K562 (cell line): Measurements from ENCODE around the gene ITPR1. TPM values are rescaled to one million over a fixed set of nuclear protein-coding genes. Genes with fewer than 3 reads are reported as not detected.
A peak's percentile ranks its signal among the peaks of the same experiment; 100 is the strongest.

Experiments
- ATAC-seq: fragments of 200-7000 bp; cut with Tn5 transposase; 3 replicates; pipeline ENCODE4 v1.9.1; 2020; ENCODE audit warnings: moderate library complexity
- BruUV-seq: library from RNA; stranded (reverse); fragments of 400-500 nt; replicated peaks from 2 replicates; lab custom pipeline; 2021; lab: Mats Ljungman, UMichigan
- CTCF ChIA-PET: fragments of 300-600 bp; formaldehyde crosslinking; extraction: SDS; loops from one replicate; lab custom pipeline; 2021; ENCODE audit warnings: low intra/inter-chr PET ratio; lab: Yijun Ruan, JAX
- POLR2A ChIA-PET: fragments of 300-600, 350-650 bp; sonication (Branson Sonifier 250); formaldehyde crosslinking; extraction: SDS; loops from one replicate; lab custom pipeline; 2021; ENCODE audit warnings: antibody characterized with exemption, inconsistent platforms; lab: Yijun Ruan, JAX
- DNase-seq, 4 experiments: peaks; one replicate each; pipeline versions ENCODE4 v3.0.0 to v3.0.0-alpha.2; 2011 to 2018; ENCODE audit warnings: low spot score in 3 of 4, mixed read lengths in 3 of 4; ENCODE audit errors: extremely low read depth in 1 of 4
- FAIRE-seq: peaks from 2 replicates; lab custom pipeline; 2011; peaks lifted over from hg19 to GRCh38; lab: Jason Lieb, UNC
- H2AFZ ChIP-seq: 2 replicates; pipeline ENCODE4 v1.6.0; 2011; ENCODE audit warnings: low read depth, low read length, control low read depth, inconsistent platforms
- H3K27ac ChIP-seq: fragments of 200-600 bp; 3 replicates; pipeline ENCODE4 v1.8.0; 2011; ENCODE audit warnings: low read depth, mild to moderate bottlenecking, control low read depth, inconsistent platforms, low read length, moderate library complexity, mixed read lengths; ENCODE audit errors: extremely low read depth
- H3K27me3 ChIP-seq, 2 experiments: fragments of 300-600 bp in 1 of 2; 2 replicates in 1 of 2; 3 replicates in 1 of 2; pipeline versions ENCODE4 v1.6.0 to v1.8.0; 2011; ENCODE audit warnings: inconsistent platforms in 2 of 2, low read length in 2 of 2, mild to moderate bottlenecking in 1 of 2, mixed read lengths in 1 of 2, moderate library complexity in 1 of 2; ENCODE audit not compliant: control insufficient read depth in 2 of 2, insufficient read depth in 2 of 2
- H3K36me3 ChIP-seq: fragments of 300-600 bp; 3 replicates; pipeline ENCODE4 v1.8.0; 2011; ENCODE audit warnings: mild to moderate bottlenecking, low read length, inconsistent platforms; ENCODE audit not compliant: control insufficient read depth, insufficient read depth
- H3K4me1 ChIP-seq, 2 experiments: fragments of 200-600 bp in 1 of 2; replicated peaks in 1 of 2; 2 replicates in 1 of 2; 3 replicates in 1 of 2; pipeline versions ENCODE4 v1.5.1 to v1.8.0; 2011; ENCODE audit warnings: inconsistent platforms in 2 of 2, low read length in 2 of 2, mild to moderate bottlenecking in 1 of 2, mixed read lengths in 1 of 2, moderate library complexity in 1 of 2; ENCODE audit not compliant: control insufficient read depth in 2 of 2, insufficient read depth in 2 of 2
- H3K4me2 ChIP-seq: 2 replicates; pipeline ENCODE4 v1.6.1; 2011; ENCODE audit warnings: low read length, control low read depth, inconsistent platforms, mixed read lengths; ENCODE audit not compliant: insufficient read depth
- H3K4me3 ChIP-seq: fragments of 200-600 bp; sonication (generic), shearing (Covaris generic); 2 replicates; pipeline ENCODE4 v1.5.1; 2016; ENCODE audit warnings: control low read depth, inconsistent platforms
- H3K79me2 ChIP-seq: fragments of 200-600 bp; 3 replicates; pipeline ENCODE4 v1.8.0; 2011; ENCODE audit warnings: low read length, inconsistent platforms; ENCODE audit not compliant: control insufficient read depth, insufficient read depth
- H3K9ac ChIP-seq, 2 experiments: 2 replicates each; pipeline versions ENCODE4 v1.6.0 to v1.6.1; 2011; ENCODE audit warnings: low read depth in 2 of 2, low read length in 2 of 2, control low read depth in 1 of 2, inconsistent platforms in 1 of 2, mild to moderate bottlenecking in 1 of 2, mixed read lengths in 1 of 2; ENCODE audit not compliant: insufficient read depth in 1 of 2
- H3K9me1 ChIP-seq: one replicate; pipeline ENCODE4 v1.6.0; 2011; ENCODE audit warnings: inconsistent platforms, mild to moderate bottlenecking, low read length, moderate library complexity; ENCODE audit not compliant: control insufficient read depth, insufficient read depth
- H3K9me3 ChIP-seq: replicated peaks from 2 replicates; pipeline ENCODE4 v1.5.1; 2011; ENCODE audit warnings: low read depth, low read length, inconsistent platforms; ENCODE audit not compliant: control insufficient read depth, insufficient read depth
- H4K20me1 ChIP-seq: replicated peaks from 2 replicates; pipeline ENCODE4 v1.6.1; 2011; ENCODE audit warnings: low read length, inconsistent platforms, mixed read lengths; ENCODE audit not compliant: control insufficient read depth, insufficient read depth
- ETS2 ChIP-seq: IDR thresholded peaks from 2 replicates; pipeline ENCODE4 v1.6.1; 2016; ENCODE audit warnings: borderline replicate concordance, missing genetic modification characterization, mild to moderate bottlenecking, moderate library complexity, missing compliant biosample characterization; ENCODE audit not compliant: poor library complexity, severe bottlenecking
- FOXA3 ChIP-seq, 2 experiments: fragments of 450-650 bp in 1 of 2; sonication (generic) in 1 of 2; formaldehyde crosslinking; IDR thresholded peaks in 1 of 2; conservative IDR thresholded peaks in 1 of 2; 2 replicates each; pipeline versions ENCODE4 v1.4.0 to v1.8.0; 2020 to 2022; ENCODE audit warnings: mild to moderate bottlenecking in 2 of 2, missing genetic modification reagents in 1 of 2
- FUS ChIP-seq: fragments of 200-400 bp; formaldehyde crosslinking; optimal IDR thresholded peaks from 2 replicates; pipeline ENCODE3; 2017; ENCODE audit warnings: low read depth, low read length
- HOMEZ ChIP-seq: fragments of 250-450 bp; sonication (Bioruptor Pico); IDR thresholded peaks from 2 replicates; pipeline ENCODE4 v1.4.0; 2020; ENCODE audit warnings: mild to moderate bottlenecking, moderate library complexity
- KDM2B ChIP-seq: fragments of 250-450 bp; sonication (Bioruptor Pico); IDR thresholded peaks from 2 replicates; pipeline ENCODE4 v1.8.0; 2021; ENCODE audit warnings: mild to moderate bottlenecking, moderate library complexity
- KLF6 ChIP-seq: fragments of 250-450 bp; sonication (Bioruptor Pico); IDR thresholded peaks from 2 replicates; pipeline ENCODE4 v1.4.0; 2020; ENCODE audit warnings: mild to moderate bottlenecking, moderate library complexity, borderline replicate concordance
- MTA2 ChIP-seq: fragments of 450-650 bp; IDR thresholded peaks from 2 replicates; pipeline ENCODE4 v1.6.1; 2016; ENCODE audit warnings: low read depth
- MTF1 ChIP-seq: fragments of 250-450 bp; sonication (Bioruptor Pico); IDR thresholded peaks from 2 replicates; pipeline ENCODE4 v1.9.0; 2021; ENCODE audit warnings: moderate library complexity, mild to moderate bottlenecking, inconsistent platforms, borderline replicate concordance
- MYC ChIP-seq, 2 experiments: fragments of 250-450 bp in 1 of 2; sonication (Bioruptor Pico) in 1 of 2; IDR thresholded peaks; 2 replicates each; pipeline versions ENCODE4 v1.5.1 to v1.6.1; 2012 to 2021; ENCODE audit warnings: low read depth in 2 of 2, borderline replicate concordance in 1 of 2, improper control_type of control experiment in 1 of 2, low read length in 1 of 2, mild to moderate bottlenecking in 1 of 2, moderate library complexity in 1 of 2
- NR1H2 ChIP-seq: sonication (generic); formaldehyde crosslinking; IDR thresholded peaks from 2 replicates; pipeline ENCODE4 v1.4.0; 2020; ENCODE audit warnings: mild to moderate bottlenecking, missing genetic modification reagents
- NR4A1 ChIP-seq, 2 experiments: fragments of 250-450 bp in 1 of 2; fragments of 450-650 bp in 1 of 2; sonication (Bioruptor Pico) in 1 of 2; IDR thresholded peaks; 2 replicates each; pipeline versions ENCODE4 v1.4.0 to v1.6.1; 2016 to 2020; ENCODE audit warnings: mild to moderate bottlenecking in 2 of 2, missing compliant biosample characterization in 1 of 2, missing genetic modification characterization in 1 of 2, moderate library complexity in 1 of 2
- TOE1 ChIP-seq, 2 experiments: fragments of 450-650 bp in 1 of 2; sonication (generic) in 1 of 2; formaldehyde crosslinking in 1 of 2; IDR thresholded peaks; 2 replicates each; pipeline versions ENCODE4 v1.7.1 to v1.8.0; 2016 to 2022; ENCODE audit warnings: borderline replicate concordance in 2 of 2, mild to moderate bottlenecking in 2 of 2, antibody characterized with exemption in 1 of 2, inconsistent platforms in 1 of 2, low read depth in 1 of 2, missing genetic modification reagents in 1 of 2, moderate library complexity in 1 of 2
- YBX1 ChIP-seq: fragments of 450-650 bp; IDR thresholded peaks from 2 replicates; pipeline ENCODE4 v1.7.1; 2016; ENCODE audit warnings: mild to moderate bottlenecking
- ZNF165 ChIP-seq: fragments of 250-450 bp; sonication (Bioruptor Pico); IDR thresholded peaks from 2 replicates; pipeline ENCODE4 v1.4.0; 2020; ENCODE audit warnings: borderline replicate concordance
- ZNF324 ChIP-seq: fragments of 250-450 bp; sonication (Bioruptor Pico); IDR thresholded peaks from 2 replicates; pipeline ENCODE4 v1.4.0; 2020; ENCODE audit warnings: mild to moderate bottlenecking
- ZNF354B ChIP-seq: fragments of 250-450 bp; sonication (Bioruptor Pico); IDR thresholded peaks from 2 replicates; pipeline ENCODE4 v1.4.0; 2020
- ZNF41 ChIP-seq: fragments of 250-450 bp; sonication (Bioruptor Pico); conservative IDR thresholded peaks from 2 replicates; pipeline ENCODE4 v1.4.0; 2020; ENCODE audit warnings: mild to moderate bottlenecking
- ZNF444 ChIP-seq: fragments of 250-450 bp; sonication (Bioruptor Pico); IDR thresholded peaks from 2 replicates; pipeline ENCODE4 v1.4.0; 2020; ENCODE audit warnings: mild to moderate bottlenecking, moderate library complexity
- ZNF75A ChIP-seq: fragments of 450-650 bp; formaldehyde crosslinking; IDR thresholded peaks from 2 replicates; pipeline ENCODE4 v1.4.0; 2020; ENCODE audit warnings: mild to moderate bottlenecking
- ZNF764 ChIP-seq: fragments of 250-450 bp; sonication (Bioruptor Pico); IDR thresholded peaks from 2 replicates; pipeline ENCODE4 v1.4.0; 2020; ENCODE audit warnings: low read depth, mild to moderate bottlenecking, moderate library complexity
- WGBS: fragments of 100-300 bp; shearing (Covaris generic); methylation state at CpG from one replicate; pipeline ENCODE4 v1.1.6; 2016; ENCODE audit warnings: low coverage, mixed read lengths; ENCODE audit not compliant: insufficient coverage; ENCODE audit errors: missing lambda C conversion rate; 5-methylcytosine and 5-hydroxymethylcytosine counted together
- in situ Hi-C: fragments of 300-500 bp; cut with MboI; formaldehyde crosslinking; loops from 4 replicates; pipeline ENCODE4 v1.15.0; 2018; ENCODE audit warnings: inconsistent platforms, mixed read lengths
- intact Hi-C: fragments of 100-400 bp; cut with micrococcal nuclease; formaldehyde crosslinking; loops from 2 replicates; pipeline ENCODE4 v1.14.2; 2022
- polyA plus RNA-seq, 8 experiments: library from polyadenylated mRNA; depleted of rRNA in 4 of 8; stranded (reverse) in 5 of 8; unstranded in 3 of 8; fragments of >200 nt; fragmentation: Nextera tagmentation in 2 of 8; fragmentation: Illumina TruSeq in 1 of 8; extraction: Ambion mirVana in 2 of 8; extraction: Trizol in 1 of 8; gene quantifications; 2 replicates each; pipeline versions ENCODE4 v1.2.1 to v1.2.3, GENCODE V29; 2011 to 2014; ENCODE audit warnings: inconsistent platforms in 1 of 8, missing spikeins in 1 of 8
- total RNA-seq, 7 experiments: library from RNA; depleted of rRNA in 6 of 7; stranded (reverse); fragments of >200 nt in 6 of 7; fragmentation: Illumina TruSeq in 2 of 7; extraction: Trizol in 2 of 7; gene quantifications; 2 replicates each; pipeline versions ENCODE4 v1.2.1 to v1.2.3, GENCODE V29; 2011 to 2021; ENCODE audit warnings: low replicate concordance in 1 of 7

ITPR1 gene
- total and polyA plus RNA-seq, 9 of the 15 experiments (the other 6 are each of a cell fraction or from before 2014, with no cell fraction given) = 22.4 to 40.0 (median 27.4) TPM

- H3K9me1 ChIP-seq = no peaks in the 10 kb centered on the region
- H3K9ac ChIP-seq = peak overlapping the region in 1 of 2 experiments; percentile 52; a peak in 3 of 4 replicates
- peaks cover 42 to 64% of the 10 kb centered on the region in 2 experiments for H3K4me1 ChIP-seq
- no TSS peak for BruUV-seq
- peak in 3 of 4 experiments; percentile 29 to 40 (median 32) for DNase-seq
- no peak overlapping the region for H3K4me3 ChIP-seq
- peak overlapping the region; percentile 70 for H2AFZ ChIP-seq
- no peaks in the 10 kb centered on the region for H3K9me3 ChIP-seq
- 30% methylated on average over 13 of the region's 13 CpGs for WGBS
- FAIRE-seq = peak; percentile 29
- no peaks in the 10 kb centered on the region for H4K20me1 ChIP-seq
- CTCF ChIA-PET = no interaction called here
- H3K27me3 ChIP-seq = no peaks in the 10 kb centered on the region
- no peaks in the 10 kb centered on the region for H3K79me2 ChIP-seq
- peak overlapping the region; percentile 65 for H3K4me2 ChIP-seq
- H3K27ac ChIP-seq = peak overlapping the region; percentile 89
- H3K36me3 ChIP-seq = no peaks in the 10 kb centered on the region; the same call in 2 of the 3 replicates
- POLR2A ChIA-PET = interaction anchor here (0.6 to 2.2 kb wide), 9 partner anchors 8 to 596 kb away, joined by 3 to 8 read pairs (median 4); no protein-coding TSS in a partner anchor
- in situ Hi-C loops (no loop called here), intact Hi-C loops (loop anchor here (1.0 to 5.0 kb wide), 4 partner anchors 18 to 238 kb away; no protein-coding TSS in a partner anchor)
- peak; percentile 1; the same call in 2 of the 3 replicates for ATAC-seq
- TF ChIP-seq ZNF165 (CRISPR knock-in tag) = 0 out of 2 replicates have a peak, but pooled peaks have one; percentile 34
- no peak for TF ChIP-seq MYC (IDR thresholded peaks at IDR 0.05; ENCODE audit: low read depth, low read length)
- peak; percentile 25; the same call in 1 of the 2 replicates for TF ChIP-seq MYC (CRISPR knock-in tag; IDR thresholded peaks at IDR 0.05; ENCODE audit: borderline replicate concordance, low read depth)
- TF ChIP-seq ZNF444 (CRISPR knock-in tag) = 0 out of 2 replicates have a peak, but pooled peaks have one; percentile 29
- no peak for TF ChIP-seq KDM2B (CRISPR knock-in tag)
- TF ChIP-seq TOE1 (IDR thresholded peaks at IDR 0.05; ENCODE audit: borderline replicate concordance) = no peak
- no peak for TF ChIP-seq TOE1 (CRISPR knock-in tag; IDR thresholded peaks at IDR 0.05; ENCODE audit: borderline replicate concordance, low read depth)
- TF ChIP-seq KLF6 (CRISPR knock-in tag) = peak; percentile 70; the same call in 1 of the 2 replicates
- no peak for TF ChIP-seq ZNF354B
- TF ChIP-seq MTF1 (CRISPR knock-in tag) = no peak
- no peak for TF ChIP-seq FOXA3 (CRISPR knock-in tag; conservative IDR thresholded peaks at IDR 0.05 in 1 of 2, IDR thresholded peaks at IDR 0.05 in 1 of 2)
- peak; percentile 18 for TF ChIP-seq ETS2 (tag)
- no peak for TF ChIP-seq MTA2
- no peak for TF ChIP-seq ZNF41
- no peak for TF ChIP-seq ZNF764 (CRISPR knock-in tag)
- no peak for TF ChIP-seq NR1H2
- TF ChIP-seq YBX1 = no peak
- 0 out of 2 replicates have a peak, but pooled peaks have one; percentile 22 for TF ChIP-seq ZNF324 (CRISPR knock-in tag)
- TF ChIP-seq HOMEZ (CRISPR knock-in tag) = no peak
- TF ChIP-seq FUS = no peak
- TF ChIP-seq NR4A1 (CRISPR knock-in tag; IDR thresholded peaks at IDR 0.05) = 0 out of 2 replicates have a peak, but pooled peaks have one; percentile 44
- peak; percentile 87 for TF ChIP-seq NR4A1 (tag; IDR thresholded peaks at IDR 0.05)
- 0 out of 2 replicates have a peak, but pooled peaks have one; percentile 6 for TF ChIP-seq ZNF75A (CRISPR knock-in tag)
Measured at GRCh38 chr3:4740397-4741105, 247.4 kb downstream of the ITPR1 start.
